CD8-positive, alpha-beta memory T cell (primary cell): ENCODE measurements around the gene VWA8. TPM values are rescaled to one million over a fixed set of nuclear protein-coding genes. Genes with fewer than 3 reads are reported as not detected.

Experiments
- CTCF ChIA-PET: fragments of 350-600 bp; sonication (Branson Sonifier 250); formaldehyde crosslinking; loops from one replicate; lab custom pipeline; 2021; ENCODE audit warnings: antibody characterized with exemption; lab: Charles Lee
- POLR2A ChIA-PET: fragments of 350-600 bp; sonication (Branson Sonifier 250); formaldehyde crosslinking; loops from one replicate; lab custom pipeline; 2021; ENCODE audit warnings: antibody characterized with exemption; lab: Charles Lee
- DNase-seq, 5 donors: peaks; one replicate each; pipeline versions ENCODE4 v3.0.0 to v3.0.0-alpha.2; 2020 to 2022; ENCODE audit warnings: mixed read lengths in 1 of 5
- H3K27ac ChIP-seq: one replicate; pipeline ENCODE4 v1.7.0; 2013; ENCODE audit warnings: low read depth, mild to moderate bottlenecking, low read length, moderate library complexity
- H3K27me3 ChIP-seq: 2 replicates; pipeline ENCODE4 v1.7.0; 2013; ENCODE audit warnings: low read length, mild to moderate bottlenecking; ENCODE audit not compliant: insufficient read depth, poor library complexity, severe bottlenecking
- H3K36me3 ChIP-seq: 2 replicates; pipeline ENCODE4 v1.7.0; 2013; ENCODE audit warnings: mild to moderate bottlenecking, low read length, moderate library complexity; ENCODE audit not compliant: insufficient read depth
- H3K4me1 ChIP-seq: 2 replicates; pipeline ENCODE4 v1.7.0; 2013; ENCODE audit warnings: mild to moderate bottlenecking, low read length, moderate library complexity; ENCODE audit not compliant: insufficient read depth
- H3K4me3 ChIP-seq: 2 replicates; pipeline ENCODE4 v1.7.0; 2013; ENCODE audit warnings: mild to moderate bottlenecking, low read length
- H3K9me3 ChIP-seq: 2 replicates; pipeline ENCODE4 v1.7.0; 2013; ENCODE audit warnings: mild to moderate bottlenecking, low read length
- H3K27ac Mint-ChIP-seq, 8 donors: one replicate each; pipeline ENCODE4 v1.8.0; 2020 to 2021; ENCODE audit warnings: mixed read lengths in 8 of 8, mild to moderate bottlenecking in 6 of 8, inconsistent platforms in 3 of 8, moderate library complexity in 3 of 8
- H3K27me3 Mint-ChIP-seq, 2 donors: one replicate each; pipeline ENCODE4 v1.8.0; 2020 to 2021; ENCODE audit warnings: mixed read lengths in 2 of 2, mild to moderate bottlenecking in 1 of 2, moderate library complexity in 1 of 2
- H3K36me3 Mint-ChIP-seq, 3 donors: one replicate each; pipeline ENCODE4 v1.8.0; 2020 to 2021; ENCODE audit warnings: mixed read lengths in 3 of 3, inconsistent platforms in 1 of 3, mild to moderate bottlenecking in 1 of 3
- H3K4me1 Mint-ChIP-seq, 3 donors: one replicate each; pipeline ENCODE4 v1.8.0; 2020 to 2021; ENCODE audit warnings: mixed read lengths in 3 of 3, inconsistent platforms in 1 of 3, mild to moderate bottlenecking in 1 of 3
- H3K4me3 Mint-ChIP-seq, 7 donors: one replicate each; pipeline ENCODE4 v1.8.0; 2020 to 2021; ENCODE audit warnings: mixed read lengths in 7 of 7, mild to moderate bottlenecking in 6 of 7, moderate library complexity in 4 of 7, inconsistent platforms in 2 of 7
- H3K9me3 Mint-ChIP-seq, 5 donors: one replicate each; pipeline ENCODE4 v1.8.0; 2020 to 2022; ENCODE audit warnings: mixed read lengths in 5 of 5, mild to moderate bottlenecking in 3 of 5, moderate library complexity in 2 of 5, inconsistent platforms in 1 of 5
- polyA plus RNA-seq: library from polyadenylated mRNA; unstranded; fragments of 300-500 nt; fragmentation: Illumina TruSeq; gene quantifications from one replicate; pipeline ENCODE4 v1.2.3, GENCODE V29; 2021
- total RNA-seq, 2 experiments: library from RNA; stranded (reverse); gene quantifications; one replicate each; pipeline ENCODE4 v1.2.3, GENCODE V29; 2021

Gene VWA8
- total and polyA plus RNA-seq, 3 experiments from 2014 or later: 6.9 to 21.3 (median 21.2) TPM

GRCh38 chr13:41608839-41609177, 352.1 kb downstream of the VWA8 start:
- Mint-ChIP-seq H3K27me3 (no peaks in the 10 kb centered on the region), H3K4me3 (no peak overlapping the region), H3K36me3 (peaks cover 15 to 76% (median 30%) of the 10 kb centered on the region in 3 donors), H3K27ac (no peak overlapping the region), H3K4me1 (no peaks in the 10 kb centered on the region), H3K9me3 (no peaks in the 10 kb centered on the region)
- H3K27me3 ChIP-seq: no peaks in the 10 kb centered on the region
- DNase-seq: no peak
- CTCF ChIA-PET: no interaction called here
- H3K4me1 ChIP-seq: no peaks in the 10 kb centered on the region
- POLR2A ChIA-PET: interaction anchor here (0.5 kb wide), 1 partner anchor 33 kb away, joined by 3 read pairs; no protein-coding TSS in a partner anchor
- no peak overlapping the region for H3K27ac ChIP-seq
- H3K4me3 ChIP-seq: no peak overlapping the region
- peaks cover 13% of the 10 kb centered on the region for H3K36me3 ChIP-seq
- H3K9me3 ChIP-seq: no peaks in the 10 kb centered on the region

- DNase-seq: no peak
- H3K4me3 Mint-ChIP-seq: no peak overlapping the region
- H3K27me3 ChIP-seq: no peaks in the 10 kb centered on the region
- H3K4me3 ChIP-seq: no peak overlapping the region
- ChIA-PET POLR2A (interaction anchor here (0.5 kb wide), 1 partner anchor 34 kb away, joined by 3 read pairs; no protein-coding TSS in a partner anchor), CTCF (no interaction called here)
- peaks cover 10% of the 10 kb centered on the region for H3K36me3 ChIP-seq
- H3K4me1 ChIP-seq: no peaks in the 10 kb centered on the region
- no peaks in the 10 kb centered on the region for H3K9me3 ChIP-seq
- H3K4me1 Mint-ChIP-seq: no peaks in the 10 kb centered on the region
- no peak overlapping the region for H3K27ac ChIP-seq
- H3K27ac Mint-ChIP-seq: no peak overlapping the region
- no peaks in the 10 kb centered on the region for H3K27me3 Mint-ChIP-seq
- no peaks in the 10 kb centered on the region for H3K9me3 Mint-ChIP-seq
- peaks cover 15 to 73% (median 33%) of the 10 kb centered on the region in 3 donors for H3K36me3 Mint-ChIP-seq
These were observed 352.6 kb downstream of the VWA8 start for GRCh38 chr13:41608111-41608838.

GRCh38 chr13:41606646-41607045, 354.3 kb downstream of the VWA8 start:
- Mint-ChIP-seq H3K27ac (no peak overlapping the region), H3K4me3 (no peak overlapping the region), H3K9me3 (no peaks in the 10 kb centered on the region), H3K4me1 (no peaks in the 10 kb centered on the region), H3K27me3 (no peaks in the 10 kb centered on the region), H3K36me3 (peaks cover 15 to 71% (median 40%) of the 10 kb centered on the region in 3 donors)
- ChIA-PET POLR2A (no interaction called here), CTCF (interaction anchor here (1.1 kb wide), 1 partner anchor 19 kb away, joined by 3 read pairs; no protein-coding TSS in a partner anchor)
- Histone ChIP-seq H3K27ac (no peak overlapping the region), H3K9me3 (no peaks in the 10 kb centered on the region), H3K27me3 (no peaks in the 10 kb centered on the region), H3K36me3 (peaks cover 6% of the 10 kb centered on the region), H3K4me1 (no peaks in the 10 kb centered on the region), H3K4me3 (no peak overlapping the region)
- no peak for DNase-seq

GRCh38 chr13:41605319-41606285, 355.3 kb downstream of the VWA8 start:
- ChIA-PET CTCF (interaction anchor here (1.1 kb wide), 1 partner anchor 18 kb away, joined by 3 read pairs; no protein-coding TSS in a partner anchor), POLR2A (no interaction called here)
- Histone ChIP-seq H3K4me1 (no peaks in the 10 kb centered on the region), H3K9me3 (no peaks in the 10 kb centered on the region), H3K27me3 (no peaks in the 10 kb centered on the region), H3K36me3 (no peaks in the 10 kb centered on the region), H3K27ac (no peak overlapping the region), H3K4me3 (no peak overlapping the region)
- Mint-ChIP-seq H3K27ac (peak overlapping the region in 2 of 8 donors; percentile 5 to 11), H3K27me3 (no peaks in the 10 kb centered on the region), H3K36me3 (peaks cover 19 to 71% (median 44%) of the 10 kb centered on the region in 3 donors), H3K4me3 (no peak overlapping the region), H3K4me1 (no peaks in the 10 kb centered on the region), H3K9me3 (no peaks in the 10 kb centered on the region)
- no peak for DNase-seq

GRCh38 chr13:41603917-41604316, 357.0 kb downstream of the VWA8 start:
- H3K27me3 Mint-ChIP-seq: no peaks in the 10 kb centered on the region
- Histone ChIP-seq H3K4me1 (no peaks in the 10 kb centered on the region), H3K36me3 (no peaks in the 10 kb centered on the region), H3K4me3 (no peak overlapping the region), H3K9me3 (no peaks in the 10 kb centered on the region), H3K27me3 (no peaks in the 10 kb centered on the region), H3K27ac (no peak overlapping the region)
- H3K27ac Mint-ChIP-seq: no peak overlapping the region
- ChIA-PET CTCF (no interaction called here), POLR2A (no interaction called here)
- H3K36me3 Mint-ChIP-seq: peaks cover 20 to 65% (median 42%) of the 10 kb centered on the region in 3 donors
- no peak overlapping the region for H3K4me3 Mint-ChIP-seq
- DNase-seq: no peak
- no peaks in the 10 kb centered on the region for H3K9me3 Mint-ChIP-seq
- peaks cover 0 to under 1% (median 0%) of the 10 kb centered on the region in 3 donors for H3K4me1 Mint-ChIP-seq

- no peaks in the 10 kb centered on the region for H3K36me3 ChIP-seq
- H3K4me3 ChIP-seq: no peak overlapping the region
- no peak overlapping the region for H3K27ac ChIP-seq
- Mint-ChIP-seq H3K9me3 (no peaks in the 10 kb centered on the region), H3K27me3 (no peaks in the 10 kb centered on the region), H3K27ac (no peak overlapping the region), H3K4me3 (no peak overlapping the region), H3K36me3 (peaks cover 16 to 48% (median 43%) of the 10 kb centered on the region in 3 donors), H3K4me1 (peaks cover 6 to 13% (median 10%) of the 10 kb centered on the region in 3 donors)
- H3K4me1 ChIP-seq: no peaks in the 10 kb centered on the region
- no peak for DNase-seq
- no peaks in the 10 kb centered on the region for H3K9me3 ChIP-seq
- CTCF ChIA-PET: no interaction called here
- H3K27me3 ChIP-seq: no peaks in the 10 kb centered on the region
- POLR2A ChIA-PET: no interaction called here
These were observed 359.0 kb downstream of the VWA8 start for GRCh38 chr13:41601718-41602445.

- Mint-ChIP-seq H3K27ac (peak overlapping the region in 2 of 8 donors; percentile 46 to 70), H3K4me1 (peaks cover 11 to 23% (median 20%) of the 10 kb centered on the region in 3 donors), H3K4me3 (no peak overlapping the region), H3K9me3 (no peaks in the 10 kb centered on the region), H3K27me3 (no peaks in the 10 kb centered on the region), H3K36me3 (peaks cover 13 to 34% (median 29%) of the 10 kb centered on the region in 3 donors)
- H3K27ac ChIP-seq: no peak overlapping the region
- no peaks in the 10 kb centered on the region for H3K4me1 ChIP-seq
- no peaks in the 10 kb centered on the region for H3K36me3 ChIP-seq
- DNase-seq: no peak
- H3K9me3 ChIP-seq: no peaks in the 10 kb centered on the region
- no peak overlapping the region for H3K4me3 ChIP-seq
- ChIA-PET POLR2A (no interaction called here), CTCF (no interaction called here)
- H3K27me3 ChIP-seq: no peaks in the 10 kb centered on the region
These were observed 361.3 kb downstream of the VWA8 start for GRCh38 chr13:41599619-41600018.
